Suprapubic skin (tissue), 4 donors: Measurements from ENCODE around the gene GPRC5B.

Source experiments
- POLR2A ChIP-seq, 2 donors: fragments of 450-650 bp; IDR thresholded peaks; one replicate each; pipeline ENCODE4 v1.6.1; 2017; ENCODE audit warnings: antibody characterized with exemption in 2 of 2, mild to moderate bottlenecking in 2 of 2, moderate library complexity in 2 of 2
- POLR2AphosphoS5 ChIP-seq, 3 donors: sonication (generic); formaldehyde crosslinking; IDR thresholded peaks; one replicate each; pipeline ENCODE4 v1.6.1; 2017; ENCODE audit warnings: antibody characterized with exemption in 3 of 3

- TF ChIP-seq POLR2AphosphoS5 (IDR thresholded peaks at IDR 0.05) = no peak
- no peak for TF ChIP-seq POLR2A (IDR thresholded peaks at IDR 0.05)
Measured at GRCh38 chr16:19817875-19818274, 66.8 kb downstream of the GPRC5B start.
